GM18861 (cell line): ENCODE results near the gene BOD1L2.

ENCODE experiments used
- ATAC-seq: cut with Tn5 transposase; IDR thresholded peaks from one replicate; pipeline ENCODE4 v1.9.1; 2021; ENCODE audit not compliant: unreplicated experiment

The BOD1L2 gene

DNA sequence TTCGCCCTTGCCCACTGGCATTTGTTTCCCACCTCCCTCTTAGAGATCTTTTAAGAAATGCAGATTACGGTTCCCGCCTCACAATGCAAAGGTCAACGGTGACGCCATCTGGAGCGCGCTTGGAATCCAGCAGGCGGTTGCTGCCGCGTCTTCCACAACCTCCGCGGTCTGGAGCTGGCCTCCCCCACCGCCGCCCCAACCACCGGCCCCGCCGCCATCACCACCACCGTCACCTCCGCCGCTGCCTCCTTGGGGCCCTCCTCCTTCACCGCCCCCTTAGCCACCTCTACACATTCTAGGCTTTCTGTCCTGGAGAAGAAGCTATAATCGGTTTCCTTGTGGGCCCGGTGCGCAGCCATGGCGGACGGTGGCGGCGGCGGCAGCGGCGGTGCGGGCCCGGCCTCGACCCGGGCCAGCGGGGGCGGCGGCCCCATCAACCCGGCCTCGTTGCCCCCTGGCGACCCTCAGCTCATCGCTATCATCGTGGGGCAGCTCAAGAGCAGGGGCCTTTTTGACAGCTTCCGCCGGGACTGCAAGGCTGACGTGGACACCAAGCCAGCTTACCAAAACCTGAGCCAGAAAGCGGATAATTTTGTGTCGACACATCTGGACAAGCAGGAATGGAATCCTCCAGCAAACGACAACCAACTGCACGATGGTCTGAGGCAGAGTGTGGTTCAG, at the start of gene BOD1L2:
BOD1L2 (plus strand) TSS at position 132 of the 681 bp plus-strand sequence; CDS start at position 358, 226 bp downstream.
- no peak for ATAC-seq

- no peak for ATAC-seq
These were observed 39.6 kb upstream of the BOD1L2 start for GRCh38 chr18:57107140-57107832.

DNA sequence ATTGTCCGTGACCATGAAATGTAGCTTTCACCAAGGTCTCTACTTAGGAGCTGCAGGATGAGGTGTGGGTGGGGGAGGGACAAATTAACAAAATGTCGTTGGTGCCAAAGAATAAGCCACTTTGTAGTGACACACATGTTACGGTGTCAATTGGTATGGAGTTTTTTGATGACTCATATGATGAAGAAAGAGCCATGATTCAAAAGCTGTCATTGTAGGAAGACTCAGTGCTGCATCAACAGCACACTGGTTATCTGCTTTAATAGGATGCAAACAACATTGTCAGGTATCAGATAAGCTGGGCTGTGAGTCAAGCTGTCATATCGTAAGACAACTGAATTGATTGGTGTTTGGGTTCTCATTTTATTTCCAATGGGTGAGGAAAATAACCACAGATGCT, 36.6 kb upstream of the BOD1L2 start:
- no peak for ATAC-seq

GRCh38 chr18:57113799-57114420, 33.0 kb upstream of the BOD1L2 start:
- ATAC-seq: no peak

- no peak for ATAC-seq
These were observed 30.2 kb upstream of the BOD1L2 start for GRCh38 chr18:57116598-57117132.

- ATAC-seq: no peak
These were observed 25.3 kb upstream of the BOD1L2 start for GRCh38 chr18:57121542-57122112.

DNA sequence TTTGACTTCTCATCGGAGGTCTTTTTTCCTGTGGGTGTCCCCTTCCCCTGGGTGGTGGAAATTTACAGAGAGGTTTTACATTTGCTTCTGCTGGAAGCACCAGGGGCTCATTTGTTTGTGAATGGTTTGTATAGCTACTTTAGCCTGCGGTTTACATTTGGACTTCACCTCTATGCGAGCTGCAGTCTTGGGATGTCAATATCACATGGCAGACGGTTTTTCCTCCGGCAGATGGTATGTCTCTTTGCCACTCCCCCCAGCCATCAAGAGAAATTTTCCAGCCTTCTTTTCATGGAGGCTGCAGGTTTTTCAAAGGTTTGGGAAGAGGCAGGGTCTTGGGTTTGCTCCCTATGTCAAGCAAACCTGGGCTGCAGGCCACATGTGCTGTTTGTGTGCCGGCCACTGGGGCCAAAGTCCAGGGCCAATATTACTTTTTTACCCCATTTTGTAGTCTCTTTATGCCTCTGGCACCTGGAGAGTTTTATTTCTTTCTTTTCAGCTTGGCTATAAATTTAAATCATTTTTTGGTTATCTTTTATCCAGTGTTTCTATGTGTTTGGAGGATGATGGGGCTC, 23.9 kb upstream of the BOD1L2 start:
- ATAC-seq: no peak

DNA sequence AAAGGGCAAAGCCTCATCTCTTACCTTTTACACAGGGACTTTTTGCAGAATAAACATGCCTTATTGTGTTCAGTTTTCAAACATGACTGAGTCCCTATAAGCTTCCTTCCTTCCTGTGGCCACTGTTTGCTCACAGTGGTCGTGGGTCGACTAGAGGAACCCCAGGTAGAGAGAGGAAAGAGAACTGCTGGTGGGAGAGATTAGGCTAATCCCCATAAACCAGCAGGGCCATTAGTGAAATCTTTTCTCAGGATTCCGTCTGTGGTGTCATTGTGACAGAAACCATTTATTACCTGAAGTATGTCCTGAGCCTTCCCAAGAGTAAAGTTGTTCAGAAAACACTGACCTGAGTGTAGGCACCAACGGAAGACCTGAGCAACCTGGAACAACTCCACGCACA, 21.3 kb upstream of the BOD1L2 start:
- ATAC-seq: no peak

- no peak for ATAC-seq
These were observed 18.5 kb upstream of the BOD1L2 start for GRCh38 chr18:57128220-57128932.

DNA sequence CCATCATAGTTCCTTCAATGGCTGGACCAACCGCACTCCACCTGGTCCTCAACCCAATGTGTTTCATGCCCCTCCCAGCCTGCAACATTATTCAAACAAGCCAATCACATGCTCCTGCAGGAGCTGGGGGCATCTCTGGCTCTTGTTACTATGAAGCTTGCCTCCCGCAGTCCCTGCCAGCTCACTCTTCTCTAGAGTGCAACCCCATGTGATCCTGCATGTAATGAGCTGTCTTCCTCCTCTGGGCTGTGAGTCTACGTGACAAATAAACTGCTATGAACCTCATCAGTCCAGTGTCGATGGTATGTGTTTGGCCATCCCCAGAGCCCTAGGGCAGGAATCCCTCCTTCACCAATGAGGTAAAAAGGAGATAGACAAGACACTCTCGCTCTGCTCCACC, 15.8 kb upstream of the BOD1L2 start:
- no peak for ATAC-seq

- no peak for ATAC-seq
These were observed 15.1 kb upstream of the BOD1L2 start for GRCh38 chr18:57131782-57132181.

DNA sequence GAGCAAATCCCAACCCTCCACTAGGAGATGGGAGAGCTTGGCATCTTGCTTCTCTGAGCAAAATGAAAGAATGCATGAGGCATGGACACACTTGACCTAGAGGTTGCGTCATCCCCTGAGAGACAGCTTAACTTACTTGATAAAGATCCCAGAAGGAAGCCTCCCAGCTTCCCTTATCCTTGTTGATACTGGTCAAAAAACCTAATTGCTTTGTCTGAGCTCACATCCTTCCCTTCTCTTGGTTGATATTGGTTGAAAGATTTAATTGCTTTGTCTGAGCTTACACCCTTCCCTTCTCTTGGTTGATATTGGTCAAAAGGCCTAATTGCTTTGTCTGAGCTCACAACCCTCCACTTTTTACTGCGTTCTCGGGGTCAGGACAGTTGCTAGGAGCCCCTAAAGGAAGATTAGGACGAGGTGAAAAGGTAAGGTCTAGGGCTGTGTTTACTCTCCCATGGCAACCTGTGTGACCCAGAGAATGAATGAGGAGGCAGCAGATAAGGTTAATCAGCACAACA, 12.2 kb upstream of the BOD1L2 start:
- ATAC-seq: no peak

- no peak for ATAC-seq
These were observed 11.2 kb upstream of the BOD1L2 start for GRCh38 chr18:57135699-57136098.

- ATAC-seq: no peak
These were observed 9.0 kb upstream of the BOD1L2 start for GRCh38 chr18:57137847-57138246.

DNA sequence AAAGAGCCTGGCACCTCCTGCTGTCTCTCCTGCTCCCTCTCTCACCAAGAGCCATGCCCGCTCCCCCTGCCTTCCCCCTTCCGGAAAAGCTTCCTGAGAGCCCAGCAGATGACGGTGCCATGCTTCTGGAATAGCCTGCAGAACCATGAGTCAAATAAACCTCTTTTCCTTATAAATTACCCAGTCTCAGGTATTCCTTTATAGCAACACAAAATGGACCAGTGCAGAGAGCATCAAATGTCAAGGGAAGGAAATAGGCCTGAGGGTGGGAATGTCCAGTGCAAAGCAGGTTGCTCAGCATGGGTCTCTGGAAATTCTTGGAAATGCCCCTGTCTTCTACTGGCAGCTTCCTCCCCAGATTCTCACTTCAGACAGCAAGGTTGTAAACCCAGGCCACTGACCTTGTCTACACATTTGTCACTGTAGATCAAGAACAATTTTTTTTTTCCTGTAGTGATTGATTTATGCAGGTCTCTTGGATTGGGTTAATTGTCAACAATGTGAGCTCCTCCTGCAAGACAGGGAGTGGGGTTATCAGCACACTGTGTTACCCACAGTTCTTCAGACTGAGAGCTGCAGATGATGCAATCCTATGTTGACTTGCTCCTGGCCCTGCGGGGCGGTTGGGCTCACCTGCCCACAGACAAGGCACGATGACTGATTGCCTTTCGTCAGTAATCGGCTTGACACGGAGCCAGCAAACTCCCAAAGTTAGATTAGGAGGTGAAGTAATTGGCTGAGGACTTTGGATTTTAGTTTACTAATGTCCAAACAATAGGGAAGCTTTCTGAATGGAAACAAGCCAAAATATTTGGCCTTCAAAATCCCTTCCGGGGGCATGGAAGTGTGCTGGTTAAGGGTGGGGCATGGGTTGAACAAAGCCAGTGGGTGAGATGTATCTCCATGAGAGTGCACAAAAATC, 5.4 kb upstream of the BOD1L2 start:
- no peak for ATAC-seq

DNA sequence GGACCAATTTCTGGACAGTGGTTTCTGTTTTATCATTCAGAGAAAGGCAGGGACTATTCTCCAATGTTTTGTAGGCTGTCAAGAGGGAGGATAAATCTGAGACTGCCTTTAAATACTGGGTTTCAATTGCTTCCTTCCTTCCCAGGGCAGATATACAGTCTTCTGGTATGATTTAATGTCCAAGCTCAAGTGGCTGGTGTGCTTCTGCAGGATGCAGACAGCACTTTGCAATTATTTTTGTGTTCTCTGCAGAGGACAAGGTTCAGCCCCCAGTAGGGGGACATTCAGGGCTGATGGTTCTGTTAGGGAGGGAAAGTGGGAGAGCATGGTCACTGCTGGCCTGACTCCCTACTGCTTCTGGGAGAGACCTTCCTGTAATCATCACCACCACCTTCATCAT, 4.6 kb upstream of the BOD1L2 start:
- no peak for ATAC-seq

GRCh38 chr18:57143265-57143664, 3.6 kb upstream of the BOD1L2 start:
- no peak for ATAC-seq

DNA sequence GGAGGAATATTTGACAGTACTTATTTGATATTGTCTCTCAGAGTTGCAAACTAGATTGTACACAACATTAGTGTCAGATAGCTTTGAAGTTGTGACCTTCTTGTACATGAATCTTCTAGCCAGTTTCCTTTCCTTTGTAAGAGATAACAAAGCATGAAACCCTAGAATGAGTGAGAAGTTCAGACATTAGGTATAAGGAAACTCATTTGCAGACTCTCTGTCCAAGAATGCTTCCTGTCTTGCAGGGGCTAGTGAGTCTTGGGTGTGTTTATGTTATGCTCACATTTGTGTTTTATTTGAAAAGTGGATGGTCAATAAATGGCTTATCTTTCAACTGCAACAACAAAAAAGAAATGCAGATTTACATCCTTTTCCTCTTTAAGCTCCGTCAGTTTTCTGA, 1.4 kb downstream of the BOD1L2 start:
- ATAC-seq: peak; percentile 54

- no peak for ATAC-seq
These were observed 2.2 kb downstream of the BOD1L2 start for GRCh38 chr18:57149051-57149450.
